Stimulated activated CD8-positive, alpha-beta memory T cell treated with anti-CD3 and anti-CD28 coated beads, Interleukin-2, amount 100 ng/mL, for 48 hours (primary cell): ENCODE results near the gene POLR2A.
"Not testable (repeated sequence)": the region's sequence is repeated elsewhere in the genome, so short reads cannot be mapped to it uniquely, and the experiment has no call there.

ENCODE experiments used
- DNase-seq, 2 donors: peaks; one replicate each; pipeline ENCODE4 v3.0.0-alpha.2; 2020; ENCODE audit warnings: low read depth in 2 of 2

Gene POLR2A

DNA sequence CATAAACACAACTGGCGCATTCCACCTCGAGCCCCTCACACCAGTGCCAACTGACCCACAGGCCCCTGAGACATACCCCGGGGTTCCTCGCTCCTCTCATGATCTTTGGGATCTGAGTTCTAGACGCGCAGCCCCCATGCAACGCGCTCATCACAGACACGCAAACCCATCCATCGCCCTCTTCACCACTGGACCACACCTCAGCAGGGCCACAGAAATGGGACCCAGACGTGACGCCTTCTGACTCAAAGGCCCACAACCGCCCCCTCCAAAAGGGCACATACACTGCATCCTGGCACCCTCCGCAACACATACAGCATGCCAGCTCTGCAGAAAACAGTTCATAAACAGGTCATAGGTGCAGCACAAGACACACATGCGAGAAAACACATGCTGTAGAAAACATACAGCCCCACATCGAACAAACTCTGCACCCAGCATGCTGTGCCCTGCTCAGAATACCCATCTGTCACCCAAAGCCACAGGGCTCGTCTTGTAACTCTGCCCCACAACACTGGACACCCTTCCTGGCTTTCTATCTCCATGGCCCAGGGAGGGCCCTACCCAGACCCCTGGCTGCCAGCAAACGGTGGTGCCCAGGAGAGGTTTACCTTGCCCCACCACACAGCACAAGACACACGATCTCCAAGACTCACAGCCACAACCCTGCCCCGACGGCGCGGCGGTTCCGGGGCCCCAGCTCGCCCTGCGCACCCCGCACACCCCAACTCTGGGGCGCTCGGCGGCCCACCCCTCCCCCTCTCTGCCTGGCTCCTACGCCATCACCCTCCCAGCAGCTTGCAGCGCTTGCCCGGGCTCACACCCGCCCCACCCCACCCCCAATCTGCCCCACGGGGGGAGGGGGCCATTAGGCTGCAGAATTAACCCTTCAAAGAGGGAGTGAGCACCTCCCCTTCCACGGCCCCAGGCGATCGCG is 5.6 kb upstream of the POLR2A start:
- peak in 1 of 2 donors; percentile 44 for DNase-seq

DNA sequence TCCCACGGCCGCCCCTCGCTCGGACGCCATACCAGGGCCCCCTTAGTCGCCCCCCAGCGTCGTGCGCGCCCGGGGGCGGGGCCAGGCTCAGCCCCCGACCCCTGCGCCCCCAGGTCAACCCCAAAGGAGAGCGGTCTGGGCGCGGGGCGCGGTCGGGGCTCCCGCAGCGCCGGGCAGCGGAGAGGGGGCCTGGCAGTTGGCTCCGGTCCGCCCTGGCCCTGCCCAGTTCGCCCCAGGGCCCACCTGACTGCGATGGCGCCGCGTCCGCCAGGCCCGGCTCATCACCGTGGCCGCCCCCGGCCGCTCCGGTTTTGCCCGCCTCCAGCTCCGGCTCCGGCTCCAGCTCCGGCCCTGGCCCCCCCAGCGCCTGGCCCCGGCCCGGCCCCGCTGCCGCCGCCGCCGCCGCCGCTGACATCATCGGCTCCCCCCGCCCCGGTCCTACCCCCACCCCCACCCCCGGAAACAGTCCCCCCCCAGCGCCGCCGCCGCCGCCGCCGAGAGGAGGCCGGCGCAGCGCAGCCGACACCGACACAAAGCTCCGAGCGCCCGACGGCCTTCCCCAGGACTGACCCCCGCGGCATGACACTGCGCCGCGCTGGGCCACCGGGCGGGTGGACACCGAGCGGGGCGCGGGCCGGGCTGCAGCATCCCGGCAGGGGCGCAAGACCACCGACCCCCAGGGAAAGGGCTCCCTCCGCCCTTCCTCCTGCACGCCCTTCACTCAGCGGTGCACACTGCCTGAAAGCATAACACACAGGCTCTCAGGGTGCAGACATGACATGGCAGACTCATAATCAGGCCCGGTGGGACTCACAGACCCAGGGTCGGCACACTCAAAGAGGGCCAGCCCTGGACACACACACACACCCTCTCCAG is 4.7 kb upstream of the POLR2A start, which contains the start of gene ZBTB4:
Gene ZBTB4 (minus strand): TSS at position 419 of the 876 bp plus-strand sequence. CDS start 12,830 bp downstream, outside the sequence.
- no peak for DNase-seq

DNA sequence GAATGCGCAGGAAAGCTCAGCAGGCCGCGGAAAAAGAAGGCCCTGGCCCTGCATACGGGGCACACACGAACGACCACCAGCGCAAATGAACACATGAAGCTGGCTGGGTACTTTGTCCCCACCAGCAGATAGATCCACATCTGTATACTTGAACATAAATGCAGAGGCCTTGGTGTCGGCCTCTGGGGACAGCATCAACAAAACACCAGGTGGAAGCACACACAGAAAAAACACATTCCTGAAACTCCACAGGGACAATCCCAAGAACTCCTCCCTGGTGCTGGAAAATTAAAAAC is 4.1 kb upstream of the POLR2A start:
- DNase-seq: no peak

DNA sequence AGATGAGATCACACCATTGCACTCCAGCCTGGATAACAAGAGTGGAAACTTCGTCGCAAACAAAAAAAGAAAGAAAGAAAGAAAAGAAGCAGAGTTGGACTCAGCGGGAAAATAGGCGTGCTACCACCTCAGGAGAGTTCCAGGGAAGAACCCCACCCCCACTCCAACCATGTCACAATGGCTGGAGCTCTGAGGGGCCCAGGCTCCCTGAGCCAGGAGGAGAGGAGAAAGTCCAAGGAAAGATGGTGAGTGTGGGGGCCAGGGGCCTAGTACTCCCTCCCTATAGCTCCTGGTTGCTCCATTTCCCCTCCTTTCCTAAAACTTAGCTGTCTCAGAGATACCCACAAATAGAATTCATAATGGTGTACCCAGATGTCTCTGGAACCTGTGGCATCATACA is 2.9 kb upstream of the POLR2A start, which contains the start of gene SLC35G6:
Gene SLC35G6 (plus strand): TSS at position 172 of the 400 bp plus-strand sequence. CDS start 71 bp downstream, at position 243.
- not testable (repeated sequence) for DNase-seq

DNA sequence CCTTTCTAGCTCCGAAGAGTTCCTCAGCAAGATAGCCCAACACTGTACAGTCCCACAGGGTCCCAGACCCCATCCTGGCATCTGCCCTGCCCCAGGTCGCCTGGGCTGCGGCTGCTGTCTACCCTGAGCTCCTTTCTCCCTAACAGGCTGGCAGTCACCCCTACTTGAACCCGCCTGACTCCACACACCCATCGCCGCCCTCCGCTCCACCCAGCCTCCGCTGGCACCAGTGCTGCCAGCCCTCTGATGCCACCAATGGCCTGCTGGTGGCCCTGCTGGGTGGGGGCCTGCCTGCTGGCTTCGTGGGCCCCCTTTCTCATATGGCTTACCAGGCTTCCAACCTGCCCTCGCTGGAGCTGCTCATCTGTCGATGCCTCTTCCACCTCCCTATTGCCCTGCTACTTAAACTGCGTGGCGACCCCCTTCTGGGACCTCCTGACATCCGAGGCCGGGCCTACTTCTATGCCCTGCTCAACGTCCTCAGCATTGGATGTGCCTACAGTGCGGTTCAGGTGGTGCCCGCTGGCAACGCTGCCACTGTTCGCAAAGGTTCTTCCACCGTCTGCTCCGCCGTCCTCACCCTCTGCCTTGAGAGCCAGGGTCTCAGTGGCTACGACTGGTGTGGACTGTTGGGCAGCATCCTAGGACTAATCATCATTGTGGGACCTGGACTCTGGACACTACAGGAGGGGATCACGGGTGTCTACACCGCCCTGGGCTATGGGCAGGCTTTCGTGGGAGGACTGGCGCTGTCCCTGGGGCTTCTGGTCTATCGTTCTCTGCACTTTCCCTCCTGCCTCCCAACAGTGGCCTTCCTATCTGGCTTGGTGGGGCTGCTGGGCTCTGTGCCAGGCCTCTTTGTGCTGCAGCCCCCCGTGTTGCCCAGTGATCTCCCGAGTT is 2.1 kb upstream of the POLR2A start:
- not testable (repeated sequence) for DNase-seq

DNA sequence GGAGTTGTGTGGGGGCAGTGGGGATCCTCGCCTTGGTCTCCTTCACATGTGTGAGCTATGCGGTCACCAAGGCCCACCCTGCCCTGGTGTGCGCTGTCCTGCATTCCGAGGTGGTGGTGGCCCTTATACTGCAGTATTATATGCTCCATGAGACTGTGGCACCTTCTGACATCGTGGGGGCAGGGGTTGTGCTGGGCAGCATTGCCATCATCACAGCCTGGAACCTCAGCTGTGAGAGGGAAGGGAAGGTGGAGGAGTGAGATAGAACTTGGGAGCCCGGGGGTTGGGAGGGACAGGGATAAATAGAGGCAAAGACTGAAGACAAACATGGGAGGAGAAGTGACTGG is 1.5 kb upstream of the POLR2A start:
- DNase-seq: not testable (repeated sequence)

DNA sequence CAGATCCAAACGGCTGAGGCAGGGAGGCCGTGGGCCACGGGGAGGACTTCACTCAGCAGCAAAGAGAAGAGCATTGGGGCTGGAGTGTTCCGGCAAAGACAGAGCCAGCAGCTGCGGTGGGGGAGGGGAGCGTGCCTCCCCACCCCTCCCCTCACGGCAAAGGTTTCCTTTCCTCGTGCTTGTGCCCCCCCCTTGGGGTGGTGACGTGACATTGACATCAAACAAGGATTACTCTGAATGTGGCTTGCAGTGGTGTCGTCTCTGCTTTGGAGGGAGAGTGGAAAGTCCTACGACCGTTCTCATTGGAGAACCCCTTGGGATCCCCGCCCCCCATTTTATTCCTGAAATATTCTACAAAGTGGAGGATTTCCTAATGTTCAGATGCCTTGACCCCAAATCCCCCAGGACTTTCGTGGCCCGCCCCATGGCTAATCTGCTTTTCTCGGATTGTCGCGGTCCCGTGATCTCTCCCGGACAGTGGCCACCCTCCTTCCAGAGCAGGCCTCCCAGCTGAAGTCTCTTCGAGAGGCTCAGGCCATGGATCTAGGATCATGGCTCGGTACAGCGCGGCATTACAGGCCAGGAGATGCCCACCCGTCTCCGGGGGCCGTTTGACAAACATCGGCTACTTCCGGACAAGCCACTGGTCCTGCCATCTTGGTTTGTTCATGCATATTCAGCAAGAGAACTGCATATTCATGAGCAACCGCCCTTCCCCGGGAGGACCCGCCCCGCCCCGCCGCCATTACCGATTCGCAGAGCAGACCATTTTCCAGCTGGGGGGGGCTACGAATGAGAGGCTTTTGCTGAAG is 705 bp upstream of the POLR2A start:
- peak; percentile 82 to 90 for DNase-seq

DNA sequence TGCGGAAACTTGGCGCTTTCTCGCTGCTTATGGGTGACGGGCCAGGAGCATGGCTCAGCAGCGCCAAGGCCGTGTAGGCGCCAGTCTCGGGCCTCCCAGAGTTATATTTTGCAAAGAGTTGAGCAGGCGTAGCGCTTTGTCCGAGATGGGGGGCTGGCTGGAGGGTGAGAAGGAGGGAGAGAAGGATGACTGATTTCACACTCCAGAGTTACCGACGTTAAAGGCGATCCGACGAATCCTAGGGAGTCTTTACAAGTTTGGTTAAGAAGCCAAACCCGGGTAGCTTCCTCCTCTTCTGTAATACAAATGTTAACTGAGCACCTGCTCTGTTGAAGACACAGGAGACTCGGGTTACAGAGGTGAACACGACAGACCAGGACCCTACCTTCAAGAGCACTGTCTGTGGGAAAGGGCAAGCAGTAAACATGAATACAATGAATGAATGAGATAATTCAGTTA is 782 bp downstream of the POLR2A start:
- no peak for DNase-seq

DNA sequence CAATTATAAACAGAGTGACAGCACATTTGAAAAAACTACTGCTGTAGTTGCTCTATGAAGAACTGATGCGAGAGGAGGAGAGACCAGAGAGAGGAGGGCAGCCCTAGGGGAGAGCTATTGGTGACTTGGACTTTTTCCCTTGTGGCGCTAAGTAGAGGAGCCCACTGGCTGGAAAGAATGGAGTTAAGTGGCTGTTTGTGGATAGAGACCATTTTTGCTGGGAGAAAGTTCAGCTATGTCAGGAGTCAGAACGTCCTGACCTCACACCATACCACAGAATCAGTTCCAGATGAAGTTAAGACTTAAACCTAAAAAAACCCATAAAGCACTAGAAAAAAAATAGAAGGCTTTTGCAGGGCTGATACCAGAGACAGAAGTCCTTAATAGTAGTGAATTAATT is 2.0 kb downstream of the POLR2A start:
- DNase-seq: no peak

DNA sequence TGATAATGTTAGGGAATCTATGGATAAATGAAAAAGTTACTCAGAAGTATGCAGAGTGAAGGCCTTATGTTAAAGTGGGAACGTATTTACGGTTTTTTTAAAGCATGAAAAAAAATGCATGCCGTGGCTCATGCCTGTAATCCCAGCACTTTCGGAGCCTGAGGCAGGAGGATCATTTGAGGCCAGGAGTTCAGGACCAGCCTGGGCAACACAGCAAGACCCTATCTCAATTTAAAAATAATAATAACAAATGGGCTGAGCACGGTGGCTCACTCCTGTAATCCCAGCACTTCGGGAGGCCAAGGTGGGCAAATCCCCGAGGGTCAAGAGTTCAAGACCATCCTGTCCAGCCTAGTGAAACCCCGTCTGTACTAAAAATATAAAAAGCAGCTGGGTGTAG is 6.0 kb downstream of the POLR2A start:
- no peak for DNase-seq

DNA sequence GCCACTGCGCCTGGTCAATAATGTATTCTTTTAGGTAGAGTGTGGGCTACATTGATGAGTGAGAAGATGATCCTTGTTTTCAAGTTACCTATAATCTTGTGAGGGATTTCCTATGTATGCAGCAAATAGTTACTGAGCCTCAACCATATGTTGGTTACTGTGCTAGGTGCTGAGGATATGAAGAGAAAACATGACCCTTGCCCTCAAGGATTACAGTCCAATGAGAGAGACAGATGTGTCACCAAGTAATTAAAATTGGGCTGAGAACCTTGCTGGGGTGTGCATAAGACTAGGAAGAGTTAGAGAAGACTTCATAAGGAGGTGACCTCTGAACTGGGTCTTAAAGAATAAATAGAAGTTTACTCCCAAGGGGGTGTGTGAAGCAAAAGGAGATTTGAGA is 7.4 kb downstream of the POLR2A start:
- DNase-seq: no peak

DNA sequence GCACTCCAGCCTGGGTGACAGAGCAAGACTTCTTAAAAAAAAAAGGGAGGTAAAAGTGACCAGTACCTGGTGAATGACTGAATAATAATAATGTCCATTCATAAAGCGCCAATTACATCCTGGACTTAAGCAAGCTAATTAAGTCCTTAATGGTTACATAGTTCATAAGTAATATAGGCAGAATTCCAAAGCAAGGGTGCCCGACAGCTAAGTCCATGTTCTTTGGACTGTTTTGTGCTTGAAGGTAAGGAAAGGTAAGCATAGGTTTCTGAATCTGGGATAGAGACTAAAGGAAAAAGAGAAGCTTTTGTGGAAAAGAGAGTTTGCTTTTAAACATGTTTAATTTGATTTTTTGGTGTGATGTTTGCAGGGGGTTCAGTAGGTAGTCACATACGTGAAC is 9.8 kb downstream of the POLR2A start:
- no peak for DNase-seq

DNA sequence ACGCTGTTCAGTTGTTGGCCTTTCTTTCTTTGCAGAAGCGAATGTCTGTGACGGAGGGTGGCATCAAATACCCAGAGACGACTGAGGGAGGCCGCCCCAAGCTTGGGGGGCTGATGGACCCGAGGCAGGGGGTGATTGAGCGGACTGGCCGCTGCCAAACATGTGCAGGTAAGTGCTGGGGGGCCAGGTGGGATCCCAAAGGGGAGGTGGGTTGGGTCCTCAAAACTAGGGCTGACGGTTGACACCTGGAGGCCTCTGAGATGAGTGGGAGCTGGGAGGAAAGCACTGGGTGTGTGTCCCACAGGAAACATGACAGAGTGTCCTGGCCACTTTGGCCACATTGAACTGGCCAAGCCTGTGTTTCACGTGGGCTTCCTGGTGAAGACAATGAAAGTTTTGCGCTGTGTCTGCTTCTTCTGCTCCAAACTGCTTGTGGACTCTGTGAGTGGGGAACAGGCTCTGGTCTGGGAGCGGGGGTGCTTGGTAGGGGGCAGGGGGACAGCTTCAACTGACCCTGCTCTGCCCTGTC is 11.8 kb downstream of the POLR2A start:
- no peak for DNase-seq

DNA sequence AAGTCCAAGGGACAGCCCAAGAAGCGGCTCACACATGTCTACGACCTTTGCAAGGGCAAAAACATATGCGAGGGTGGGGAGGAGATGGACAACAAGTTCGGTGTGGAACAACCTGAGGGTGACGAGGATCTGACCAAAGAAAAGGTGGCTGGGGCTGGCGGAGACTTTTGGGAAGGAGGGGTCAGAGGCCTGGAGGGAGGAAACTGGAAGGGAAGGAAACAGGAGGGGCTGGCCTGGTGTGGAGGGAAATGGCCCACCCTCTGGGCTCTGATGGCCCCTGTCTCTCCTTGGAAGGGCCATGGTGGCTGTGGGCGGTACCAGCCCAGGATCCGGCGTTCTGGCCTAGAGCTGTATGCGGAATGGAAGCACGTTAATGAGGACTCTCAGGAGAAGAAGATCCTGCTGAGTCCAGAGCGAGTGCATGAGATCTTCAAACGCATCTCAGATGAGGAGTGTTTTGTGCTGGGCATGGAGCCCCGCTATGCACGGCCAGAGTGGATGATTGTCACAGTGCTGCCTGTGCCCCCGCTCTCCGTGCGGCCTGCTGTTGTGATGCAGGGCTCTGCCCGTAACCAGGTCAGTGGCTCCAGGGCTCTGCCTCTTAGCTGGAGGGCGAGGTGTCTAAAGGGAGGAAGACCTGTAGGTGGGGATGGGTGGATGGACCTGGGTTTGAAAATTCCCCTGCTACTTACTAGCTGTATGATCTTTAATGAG is 12.5 kb downstream of the POLR2A start:
- DNase-seq: no peak

DNA sequence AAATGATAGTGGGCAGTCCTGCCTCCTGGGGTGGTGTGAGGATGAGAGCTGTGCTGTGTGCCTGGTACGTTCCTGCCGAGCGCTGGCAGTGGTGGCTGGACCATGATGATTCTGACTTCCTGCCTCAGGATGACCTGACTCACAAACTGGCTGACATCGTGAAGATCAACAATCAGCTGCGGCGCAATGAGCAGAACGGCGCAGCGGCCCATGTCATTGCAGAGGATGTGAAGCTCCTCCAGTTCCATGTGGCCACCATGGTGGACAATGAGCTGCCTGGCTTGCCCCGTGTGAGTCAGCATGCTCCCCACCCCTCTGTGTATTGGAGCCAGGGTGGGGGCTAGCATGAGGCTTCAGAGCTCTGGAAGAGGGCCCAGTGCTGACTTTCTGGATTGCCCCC is 13.1 kb downstream of the POLR2A start:
- no peak for DNase-seq

DNA sequence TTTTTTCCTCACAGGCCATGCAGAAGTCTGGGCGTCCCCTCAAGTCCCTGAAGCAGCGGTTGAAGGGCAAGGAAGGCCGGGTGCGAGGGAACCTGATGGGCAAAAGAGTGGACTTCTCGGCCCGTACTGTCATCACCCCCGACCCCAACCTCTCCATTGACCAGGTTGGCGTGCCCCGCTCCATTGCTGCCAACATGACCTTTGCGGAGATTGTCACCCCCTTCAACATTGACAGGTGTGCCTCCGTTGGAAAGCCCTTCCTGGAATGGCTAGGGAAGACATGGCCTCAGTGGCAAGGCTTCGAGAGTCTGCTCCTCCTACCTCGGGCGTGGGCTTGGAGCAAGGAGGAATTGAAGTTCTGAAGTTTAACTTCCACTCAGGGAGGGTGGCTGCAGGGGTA is 13.5 kb downstream of the POLR2A start:
- DNase-seq: no peak

DNA sequence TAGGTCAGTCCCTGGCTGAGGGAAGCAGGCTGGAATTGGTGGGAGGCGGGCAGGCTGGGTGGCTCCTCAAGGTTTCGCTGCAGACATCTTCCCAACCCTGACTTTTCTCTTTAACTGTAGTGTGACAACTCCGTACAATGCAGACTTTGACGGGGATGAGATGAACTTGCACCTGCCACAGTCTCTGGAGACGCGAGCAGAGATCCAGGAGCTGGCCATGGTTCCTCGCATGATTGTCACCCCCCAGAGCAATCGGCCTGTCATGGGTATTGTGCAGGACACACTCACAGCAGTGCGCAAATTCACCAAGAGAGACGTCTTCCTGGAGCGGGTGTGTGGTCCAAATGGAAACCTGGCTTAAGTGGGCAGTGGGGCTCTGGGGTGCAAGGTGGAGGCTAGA is 15.0 kb downstream of the POLR2A start:
- no peak for DNase-seq

DNA sequence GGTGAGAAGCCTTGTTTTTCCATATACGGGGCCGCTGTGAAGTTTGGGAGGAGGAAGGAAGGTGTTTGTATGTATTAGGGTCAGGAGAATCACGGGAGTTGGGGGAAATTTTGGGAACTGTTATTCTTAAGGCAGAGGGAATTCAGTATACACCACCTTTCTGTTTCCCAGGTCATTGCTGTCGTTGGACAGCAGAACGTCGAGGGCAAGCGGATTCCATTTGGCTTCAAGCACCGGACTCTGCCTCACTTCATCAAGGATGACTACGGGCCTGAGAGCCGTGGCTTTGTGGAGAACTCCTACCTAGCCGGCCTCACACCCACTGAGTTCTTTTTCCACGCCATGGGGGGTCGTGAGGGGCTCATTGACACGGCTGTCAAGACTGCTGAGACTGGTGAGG is 17.6 kb downstream of the POLR2A start:
- DNase-seq: no peak

DNA sequence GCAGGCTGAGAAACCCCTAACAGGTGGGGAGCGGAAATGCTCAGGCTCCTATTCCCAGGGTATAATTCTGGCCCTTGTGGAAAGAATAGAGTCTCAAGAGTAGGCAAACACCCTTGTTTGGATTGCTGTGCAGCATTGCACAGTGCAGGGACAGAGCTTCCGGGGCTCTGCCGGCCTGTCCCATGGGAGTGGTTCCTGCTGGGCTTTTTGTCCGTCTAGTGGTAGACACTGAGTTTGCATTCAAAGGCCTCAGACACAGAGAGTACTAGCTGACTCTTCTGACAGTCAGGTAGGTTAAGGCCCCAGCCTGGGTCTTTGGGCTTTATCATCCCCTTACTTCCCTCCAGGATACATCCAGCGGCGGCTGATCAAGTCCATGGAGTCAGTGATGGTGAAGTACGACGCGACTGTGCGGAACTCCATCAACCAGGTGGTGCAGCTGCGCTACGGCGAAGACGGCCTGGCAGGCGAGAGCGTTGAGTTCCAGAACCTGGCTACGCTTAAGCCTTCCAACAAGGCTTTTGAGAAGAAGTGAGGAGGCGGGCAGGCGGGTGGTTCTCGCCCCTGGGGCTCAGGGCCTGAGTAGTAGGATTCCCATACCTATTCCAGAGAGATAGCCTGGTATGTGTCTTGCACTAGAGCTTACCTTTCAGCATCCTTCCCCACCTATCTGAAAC is 18.1 kb downstream of the POLR2A start:
- no peak for DNase-seq
